ENCODE measurements around the gene DTX3. TPM values are rescaled to one million over a fixed set of nuclear protein-coding genes. Genes with fewer than 3 reads are reported as not detected.

Gene DTX3
- total RNA-seq, 1 experiment from 2014 or later = 0.37 TPM

- ATAC-seq = no peak
- ChIA-PET CTCF (no interaction called here), POLR2A (no interaction called here)
These were observed 2.1 kb upstream of the DTX3 start for GRCh38 chr12:57602544-57602943.

GRCh38 chr12:57603324-57603723 lies 1.3 kb upstream of the DTX3 start:
- POLR2A ChIA-PET = no interaction called here
- no TSS peak for BruUV-seq (replicated peaks)

More at GRCh38 chr12:57602544-57602943, 2.1 kb upstream of the DTX3 start:
- DNase-seq (ENCODE audit: low read depth, low spot score) = no peak
- Histone ChIP-seq H3K79me2 (ENCODE audit: insufficient read depth, low read length) (no peaks in the 10 kb centered on the region), H3K9ac (ENCODE audit: low read length) (no peak overlapping the region), H3K4me2 (ENCODE audit: low read length) (no peak overlapping the region), H3K9me3 (ENCODE audit: control insufficient read depth in 1 of 2, insufficient read depth in 1 of 2, low read depth in 1 of 2, low read length in 2 of 2) (no peaks in the 10 kb centered on the region), H3K36me3 (ENCODE audit: control insufficient read depth in 1 of 2, insufficient read depth in 2 of 2, low read length in 2 of 2) (peaks cover 12 to 17% of the 10 kb centered on the region in 2 experiments; a peak in 3 of 4 replicates), H3K4me1 (ENCODE audit: control insufficient read depth in 1 of 2, insufficient read depth in 2 of 2, low read length in 2 of 2) (peaks cover 2 to 6% of the 10 kb centered on the region in 2 experiments; a peak in 2 of 4 replicates), H2AFZ (ENCODE audit: low read depth, low read length, poor library complexity, severe bottlenecking) (no peak overlapping the region), H4K20me1 (ENCODE audit: insufficient read depth) (no peaks in the 10 kb centered on the region), H3K4me3 (replicated peaks in 1 of 2; ENCODE audit: low read depth in 1 of 2, low read length in 2 of 2) (no peak overlapping the region), H3K9me2 (ENCODE audit: insufficient read depth) (no peaks in the 10 kb centered on the region), H3K27ac (ENCODE audit: low read depth, low read length) (no peak overlapping the region), H3K27me3 (ENCODE audit: insufficient read depth, low read length) (no peaks in the 10 kb centered on the region)
- BruUV-seq (replicated peaks) = no TSS peak
- no peak for TF ChIP-seq ZBTB33 (IDR thresholded peaks at IDR 0.05; ENCODE audit: extremely low read depth, insufficient replicate concordance, low read length)
- intact Hi-C loops (cut with micrococcal nuclease) = no loop called here
- RAD21 ChIA-PET (ENCODE audit: low non-redundant PET in 1 of 2, low total read pairs in 2 of 2, uncharacterized antibody in 2 of 2, unreplicated experiment in 2 of 2) = no interaction called here

More at GRCh38 chr12:57603324-57603723, 1.3 kb upstream of the DTX3 start:
- peaks cover 2 to 6% of the 10 kb centered on the region in 2 experiments; a peak in 2 of 4 replicates for H3K4me1 ChIP-seq (ENCODE audit: control insufficient read depth in 1 of 2, insufficient read depth in 2 of 2, low read length in 2 of 2)
- no peak overlapping the region for H3K4me2 ChIP-seq (ENCODE audit: low read length)
- no peaks in the 10 kb centered on the region for H3K9me2 ChIP-seq (ENCODE audit: insufficient read depth)
- H2AFZ ChIP-seq (ENCODE audit: low read depth, low read length, poor library complexity, severe bottlenecking) = no peak overlapping the region
- no peaks in the 10 kb centered on the region for H3K79me2 ChIP-seq (ENCODE audit: insufficient read depth, low read length)
- no peak overlapping the region for H3K4me3 ChIP-seq (replicated peaks in 1 of 2; ENCODE audit: low read depth in 1 of 2, low read length in 2 of 2)
- no peak overlapping the region for H3K9ac ChIP-seq (ENCODE audit: low read length)
- no peaks in the 10 kb centered on the region for H3K27me3 ChIP-seq (ENCODE audit: insufficient read depth, low read length)
- H3K27ac ChIP-seq (ENCODE audit: low read depth, low read length) = no peak overlapping the region
- ATAC-seq = no peak
- intact Hi-C loops (cut with micrococcal nuclease) = no loop called here
- no peak for TF ChIP-seq CTCF (IDR thresholded peaks at IDR 0.05 in 2 of 3, conservative IDR thresholded peaks at IDR 0.05 in 1 of 3; ENCODE audit: borderline replicate concordance in 1 of 3, insufficient read depth in 1 of 3, low read depth in 2 of 3, low read length in 2 of 3)
- TF ChIP-seq YY1 (IDR thresholded peaks at IDR 0.05; ENCODE audit: extremely low read depth, insufficient replicate concordance, low read depth, low read length) = no peak
- TF ChIP-seq FOSL1 (IDR thresholded peaks at IDR 0.05; ENCODE audit: low read depth) = no peak
- TF ChIP-seq REST (IDR thresholded peaks at IDR 0.05; ENCODE audit: low read depth) = no peak
- no peak for TF ChIP-seq TCF7L2 (IDR thresholded peaks at IDR 0.05; ENCODE audit: borderline replicate concordance, extremely low read depth, insufficient read depth, insufficient read length)
- no peak for TF ChIP-seq ZFX (IDR thresholded peaks at IDR 0.05)
- no peak for TF ChIP-seq RAD21 (IDR thresholded peaks at IDR 0.05; ENCODE audit: low read depth)
- TF ChIP-seq EZH2 (IDR thresholded peaks at IDR 0.05) = no peak
- peaks cover 12 to 17% of the 10 kb centered on the region in 2 experiments; a peak in 3 of 4 replicates for H3K36me3 ChIP-seq (ENCODE audit: control insufficient read depth in 1 of 2, insufficient read depth in 2 of 2, low read length in 2 of 2)
- no peaks in the 10 kb centered on the region for H3K9me3 ChIP-seq (ENCODE audit: control insufficient read depth in 1 of 2, insufficient read depth in 1 of 2, low read depth in 1 of 2, low read length in 2 of 2)
- no peaks in the 10 kb centered on the region for H4K20me1 ChIP-seq (ENCODE audit: insufficient read depth)
- RAD21 ChIA-PET (ENCODE audit: low non-redundant PET in 1 of 2, low total read pairs in 2 of 2, uncharacterized antibody in 2 of 2, unreplicated experiment in 2 of 2) = no interaction called here
- CTCF ChIA-PET = interaction anchor here (1.7 kb wide), 1 partner anchor 20 kb away, joined by 5 read pairs; no protein-coding TSS in a partner anchor
- DNase-seq (ENCODE audit: low read depth, low spot score) = no peak

All from HCT116 (cell line).